Stimulated activated CD4-positive, alpha-beta T cell treated with anti-CD3 and anti-CD28 coated beads, Interleukin-2, amount 100 ng/mL, for 24 hours (primary cell): Measurements from ENCODE around the gene CACHD1.

Experiments
- DNase-seq, 2 donors: peaks; one replicate each; pipeline ENCODE4 v3.0.0-alpha.2; 2020

CACHD1 gene

DNA sequence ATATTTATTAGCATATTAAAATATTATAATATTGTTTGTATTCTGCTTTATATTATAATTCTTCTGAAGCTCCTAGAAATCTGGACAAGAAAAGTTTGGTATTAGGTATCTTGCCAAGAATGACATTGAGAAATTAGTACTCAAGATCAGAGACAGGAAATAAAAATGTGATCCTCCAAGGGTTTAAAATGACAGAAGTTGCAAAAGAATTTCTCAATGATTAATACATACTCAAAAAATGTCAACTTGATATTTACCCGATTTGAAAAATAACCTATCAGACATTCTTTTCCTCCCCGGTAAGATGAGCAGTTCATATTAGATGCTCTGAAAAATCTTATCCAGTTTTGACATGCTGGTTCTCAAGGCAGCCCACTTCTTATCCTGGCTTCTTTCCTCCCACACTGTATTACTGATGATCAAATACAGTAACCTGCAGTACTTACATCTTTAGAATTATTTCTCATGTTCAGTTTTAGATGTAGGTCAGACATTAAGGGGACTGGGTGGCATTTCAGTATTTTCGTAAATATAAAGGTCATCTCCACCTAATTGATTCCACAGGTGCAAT, 55.3 kb downstream of the CACHD1 start:
- no peak for DNase-seq

DNA sequence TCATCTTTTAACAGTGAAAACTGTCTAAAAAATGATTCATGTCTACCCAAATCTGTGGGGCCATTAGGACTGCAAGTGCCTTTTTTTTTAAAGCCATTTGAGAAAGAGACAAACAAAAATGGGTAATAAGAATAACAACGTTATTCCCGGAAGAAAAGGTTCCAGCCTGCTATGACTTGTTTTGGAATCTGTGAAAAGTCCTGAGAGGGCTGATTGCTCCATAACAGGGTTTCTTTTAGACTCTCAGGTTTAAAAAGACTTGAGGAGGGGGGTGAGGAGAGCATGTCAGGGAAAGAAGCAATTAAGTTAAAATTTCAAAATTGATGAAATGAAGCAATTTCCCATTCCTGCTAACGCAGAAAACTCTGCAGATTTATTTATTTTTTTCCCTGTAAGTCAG, 56.4 kb downstream of the CACHD1 start:
- DNase-seq = no peak

DNA sequence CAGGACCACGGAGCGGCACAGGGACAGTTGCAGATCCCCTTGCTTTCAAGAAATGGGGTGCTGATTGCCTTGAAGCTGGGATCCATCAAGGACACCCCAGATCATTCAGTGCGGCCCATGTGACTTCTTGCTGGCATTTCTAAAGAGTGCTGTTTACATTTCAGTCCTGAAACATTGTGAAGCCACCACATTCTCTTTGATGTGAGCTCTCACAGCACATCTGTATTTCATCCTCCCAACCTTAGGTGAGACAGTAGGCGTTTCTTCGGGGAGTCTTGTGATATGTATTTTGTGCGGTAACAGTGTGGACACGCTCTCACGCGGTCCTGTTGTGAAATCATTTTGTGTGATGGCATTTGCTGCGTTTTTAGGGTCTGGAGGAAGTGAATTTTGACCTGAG, 57.2 kb downstream of the CACHD1 start:
- DNase-seq = no peak

DNA sequence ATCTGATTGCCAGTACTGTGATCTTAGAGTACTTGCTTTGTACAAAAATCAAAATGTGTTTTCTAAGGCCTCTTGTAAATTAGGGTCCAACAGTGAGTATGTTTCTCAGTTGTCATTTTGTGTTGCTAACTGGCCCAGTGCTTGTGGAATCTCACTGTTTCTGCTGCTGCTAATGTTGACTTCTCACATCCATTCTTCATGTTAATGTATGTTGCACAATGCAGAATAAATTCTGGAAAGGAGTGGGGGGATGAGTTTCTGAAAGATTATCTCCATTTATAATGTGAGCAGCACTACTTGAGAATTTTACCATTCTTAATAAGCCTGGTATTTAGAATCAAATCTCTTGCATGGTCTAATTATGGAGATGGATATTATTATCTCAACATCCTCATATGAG, 57.9 kb downstream of the CACHD1 start:
- no peak for DNase-seq

DNA sequence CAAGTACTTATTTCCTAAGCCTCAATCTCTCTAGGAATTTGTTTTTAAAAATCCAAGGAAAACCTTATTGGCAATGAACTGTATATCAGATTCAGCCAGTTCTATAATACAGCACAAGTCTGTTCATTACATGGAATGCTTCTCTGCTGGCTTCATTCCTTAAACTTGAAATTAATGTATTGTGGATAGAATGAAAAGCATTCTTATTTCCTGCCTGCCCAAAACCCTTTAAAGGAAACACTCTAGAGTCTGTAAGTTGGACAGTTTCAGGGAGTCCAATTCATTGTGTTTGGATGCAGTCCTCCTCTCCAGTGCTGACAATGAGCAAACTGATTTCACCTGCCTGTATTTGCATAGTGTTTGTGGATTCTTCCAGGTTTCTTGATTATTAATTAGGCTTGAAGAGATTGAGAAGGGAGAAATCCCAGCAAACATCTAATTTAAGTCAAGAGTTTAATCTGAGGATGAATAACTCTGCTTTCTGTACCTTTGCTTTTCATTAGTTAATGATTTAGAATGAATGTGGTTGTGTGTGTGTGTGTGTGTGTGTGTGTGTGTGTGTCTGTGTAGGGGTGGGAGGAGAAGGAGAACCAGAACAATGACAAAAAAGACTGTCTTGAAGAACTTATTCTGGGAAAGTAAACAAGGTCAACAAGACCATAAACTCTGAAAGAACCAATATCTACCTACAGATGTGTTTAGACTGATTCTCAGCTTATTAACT, 61.2 kb downstream of the CACHD1 start:
- DNase-seq = no peak

DNA sequence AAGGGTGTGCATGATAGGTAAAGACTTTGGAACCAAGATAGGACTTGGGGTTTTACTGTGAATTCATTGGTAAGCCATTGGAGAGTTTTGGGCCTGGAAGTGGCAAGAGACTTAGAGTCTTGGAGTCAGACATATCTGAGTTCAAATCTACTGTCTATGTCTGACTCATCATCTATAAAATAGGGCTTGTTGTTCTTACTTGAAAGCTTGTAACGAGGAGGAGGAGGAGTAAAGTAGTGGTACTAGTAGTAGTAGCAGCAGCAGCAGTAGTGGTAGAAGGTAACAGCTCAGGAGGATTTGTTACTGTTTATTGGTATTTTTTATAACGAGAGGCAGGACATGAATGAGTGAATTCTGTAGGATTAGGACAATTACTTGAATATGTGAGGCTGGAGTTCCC, 62.7 kb downstream of the CACHD1 start:
- no peak for DNase-seq

DNA sequence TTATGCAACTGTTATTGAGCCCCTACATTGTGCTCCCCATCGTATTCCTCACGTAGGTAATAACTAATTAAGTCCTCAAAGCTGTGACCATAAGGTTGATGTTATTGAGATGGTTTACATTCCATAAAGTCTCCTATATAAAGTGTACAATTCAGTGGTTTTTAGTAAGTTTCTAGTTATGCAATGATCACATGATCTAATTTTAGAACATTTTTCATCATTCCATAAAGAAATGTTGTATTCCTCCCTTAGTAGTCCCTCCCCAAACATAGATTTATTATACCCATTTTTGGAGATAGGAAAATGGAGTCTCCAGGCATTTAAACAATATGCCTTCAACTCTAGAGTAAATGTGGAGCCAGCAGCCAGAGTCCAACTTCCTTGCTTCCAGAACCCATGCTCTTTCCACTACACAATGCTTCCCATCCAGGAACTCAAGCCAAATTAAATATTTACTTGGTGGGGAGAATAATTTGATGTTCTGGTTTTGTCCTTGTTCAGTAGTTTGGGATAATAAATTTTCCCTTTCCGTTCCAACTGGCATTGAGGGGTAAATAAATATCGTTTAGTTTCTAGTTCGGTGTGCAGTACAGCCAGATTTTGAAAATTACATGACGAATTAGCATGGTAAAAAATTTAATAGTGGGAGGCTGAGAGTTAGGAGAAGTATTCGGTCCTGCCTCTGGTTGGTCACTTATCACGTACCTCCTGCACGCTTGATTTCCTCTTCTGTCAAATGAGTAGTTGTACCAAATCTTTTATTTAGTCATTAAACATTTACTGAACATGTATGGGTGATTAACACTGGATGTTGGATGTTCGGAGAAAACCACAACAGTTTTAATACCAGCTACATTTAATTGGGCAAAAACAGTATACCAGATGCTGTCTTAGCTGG, 66.3 kb downstream of the CACHD1 start:
- DNase-seq = no peak

DNA sequence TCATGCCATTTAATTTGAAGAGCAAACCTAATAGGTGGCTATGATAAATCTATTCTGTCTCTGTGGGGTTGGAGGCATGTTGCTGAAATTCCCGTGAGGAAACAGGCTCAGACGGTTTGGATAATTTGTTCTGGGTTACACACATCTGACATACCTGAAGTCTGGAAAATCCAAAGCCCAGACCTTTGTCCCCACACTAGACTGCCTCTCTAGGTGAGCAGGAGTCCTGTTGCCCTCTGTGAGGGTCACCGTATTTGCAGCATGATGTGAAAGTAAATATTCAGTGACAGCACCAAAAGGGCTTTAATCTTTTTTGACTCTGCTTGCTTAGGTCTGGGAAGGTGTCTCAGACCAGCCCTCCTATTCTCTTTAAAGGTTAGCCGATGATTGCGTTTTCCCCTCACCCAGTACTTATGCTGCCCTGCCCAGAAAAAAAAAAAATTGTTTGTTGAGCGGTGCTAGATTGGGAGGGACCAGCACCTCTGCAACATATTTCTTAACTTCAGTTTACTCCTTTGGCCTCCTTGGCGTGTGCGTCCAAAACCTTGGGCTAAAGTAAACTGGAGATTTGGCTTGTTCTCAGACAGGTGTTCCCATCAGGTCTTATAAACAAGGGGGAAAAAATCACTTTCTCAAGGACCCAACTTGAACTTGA, 67.0 kb downstream of the CACHD1 start:
- no peak for DNase-seq

DNA sequence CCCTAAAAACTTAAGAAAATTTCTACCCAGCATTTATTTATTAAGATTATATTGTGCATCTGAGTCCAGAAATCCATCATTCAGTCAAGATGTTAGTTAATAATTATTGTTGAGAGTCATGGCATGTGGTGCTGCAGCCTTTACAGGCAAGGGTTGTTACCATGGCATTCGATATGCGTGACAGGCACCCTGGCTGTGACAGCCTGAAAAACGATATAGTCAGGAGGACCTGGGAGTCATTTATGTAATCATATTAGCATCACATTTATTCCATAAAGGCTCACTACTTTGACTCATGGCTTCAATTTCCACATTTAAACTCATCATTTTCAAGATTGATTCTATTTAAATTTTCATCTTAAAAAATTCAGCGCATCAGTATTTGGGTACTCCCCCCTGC, 68.0 kb downstream of the CACHD1 start:
- no peak for DNase-seq

DNA sequence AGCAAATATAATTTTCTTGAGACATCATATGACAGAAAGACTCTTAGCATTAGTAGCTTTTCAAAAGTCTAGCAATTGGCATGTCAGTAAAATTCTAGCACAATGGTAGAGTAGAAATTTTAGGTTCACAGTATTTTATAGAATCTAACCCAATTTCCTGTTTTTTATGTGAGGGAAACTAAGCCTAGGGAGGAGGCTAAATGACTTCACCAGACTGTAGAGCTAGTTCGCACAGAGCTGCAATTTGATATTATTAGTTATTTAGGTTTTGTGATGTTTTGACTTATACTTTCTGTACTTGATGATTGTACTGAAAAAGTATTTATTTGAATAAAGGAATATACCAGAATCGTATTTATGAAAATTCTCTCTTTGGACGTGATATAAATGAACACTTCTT, 68.5 kb downstream of the CACHD1 start:
- DNase-seq = no peak

DNA sequence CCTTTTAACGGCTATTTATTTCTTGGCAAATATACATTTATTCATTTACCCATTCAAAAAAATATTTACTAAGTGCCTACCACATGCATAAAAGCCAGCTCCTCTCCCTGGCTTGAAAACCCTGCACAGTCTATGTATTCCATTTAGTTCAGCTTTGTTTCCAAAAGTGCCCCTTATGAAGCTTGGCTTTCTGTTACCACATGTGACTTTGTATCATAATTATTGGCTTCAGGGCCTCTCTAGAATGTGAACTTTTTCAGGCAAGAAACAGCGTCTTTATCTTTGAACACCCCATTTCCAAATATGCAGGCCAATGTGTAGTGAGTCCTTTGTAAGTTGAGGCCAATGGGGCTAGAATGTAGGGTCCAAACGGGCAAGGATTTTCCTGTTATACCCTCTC, 69.4 kb downstream of the CACHD1 start:
- DNase-seq = no peak

DNA sequence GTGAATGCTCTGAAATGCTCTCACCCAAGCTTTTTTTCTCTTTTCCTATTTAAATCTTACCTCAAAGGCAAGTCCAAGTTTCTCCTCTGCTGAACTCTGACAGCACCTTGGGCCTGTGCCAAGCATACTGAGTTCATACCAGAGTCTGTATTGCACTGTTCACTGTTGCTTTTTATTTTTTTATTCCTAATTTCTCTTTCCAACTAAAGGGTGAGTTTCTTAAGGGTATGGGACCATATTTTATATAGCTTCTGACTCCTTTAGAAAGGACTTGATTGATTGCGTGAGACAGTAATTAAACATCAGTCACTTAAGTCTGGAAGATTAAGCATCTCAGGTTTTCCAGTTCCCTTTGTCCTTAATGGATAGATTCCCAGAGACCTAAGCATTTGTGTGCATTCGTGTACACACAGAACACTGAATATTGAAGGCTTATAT, 69.9 kb downstream of the CACHD1 start:
- DNase-seq = no peak

DNA sequence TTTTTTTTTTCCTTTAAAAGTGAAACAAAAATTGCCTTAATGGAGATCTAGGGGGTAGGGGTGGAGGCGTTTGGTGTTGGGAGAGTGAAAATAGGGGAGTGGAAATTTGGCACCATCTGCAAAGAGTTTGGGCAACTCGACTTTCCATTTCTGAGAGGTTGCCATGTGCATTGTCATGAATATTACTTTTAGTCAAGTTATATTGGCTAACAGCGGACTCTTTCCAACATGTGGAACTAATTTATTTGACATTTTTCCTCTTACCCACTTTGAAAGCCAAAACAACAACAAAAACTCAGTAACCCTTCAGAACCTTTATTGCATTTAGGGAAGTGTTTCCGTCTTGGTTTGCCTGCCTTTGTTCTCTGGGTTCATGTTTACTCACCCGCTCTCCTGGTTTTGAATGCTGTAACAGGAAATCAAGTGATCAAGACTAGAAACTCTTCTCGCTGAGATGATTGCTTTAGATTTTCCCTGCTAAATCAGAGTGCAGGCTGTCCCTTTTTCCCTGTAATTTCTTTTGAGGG, 70.4 kb downstream of the CACHD1 start:
- no peak for DNase-seq

DNA sequence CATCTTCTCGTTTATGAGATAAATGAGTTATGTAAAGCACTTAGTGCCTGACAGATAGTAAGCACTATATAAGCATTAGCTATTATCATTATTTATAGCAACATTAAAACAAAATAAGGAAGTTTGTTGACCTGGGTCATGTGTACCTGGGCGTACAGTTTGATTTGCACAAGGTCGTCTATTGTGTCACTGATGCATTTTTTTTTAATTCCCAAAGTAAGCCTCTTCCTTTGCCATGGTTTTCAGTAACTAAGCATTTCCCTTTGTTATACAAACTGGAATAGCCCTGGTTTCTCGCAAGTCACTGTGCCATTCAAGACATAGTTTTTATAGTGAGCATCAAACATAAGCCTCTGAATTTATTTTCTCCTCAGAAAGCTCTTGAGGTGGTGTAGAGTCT, 72.2 kb downstream of the CACHD1 start:
- DNase-seq = no peak

DNA sequence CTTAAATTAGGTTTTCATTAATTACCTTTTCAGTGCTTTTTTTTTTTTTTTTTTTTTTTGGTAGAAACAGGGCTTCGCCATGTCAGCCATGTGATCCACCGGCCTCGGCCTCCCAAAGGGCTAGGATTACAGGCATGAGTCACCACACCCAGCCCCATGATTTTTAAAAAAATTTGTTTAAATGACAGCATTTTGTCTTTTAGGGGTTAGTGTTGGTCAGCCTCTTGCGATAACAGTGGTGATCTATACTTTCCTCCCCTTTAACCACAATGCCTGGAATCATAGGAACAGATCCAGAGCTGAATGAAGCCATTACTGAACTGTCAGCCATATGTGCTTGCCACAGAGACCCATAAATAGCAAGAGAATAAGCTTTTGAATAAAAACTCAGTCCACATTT, 73.9 kb downstream of the CACHD1 start:
- DNase-seq = no peak

DNA sequence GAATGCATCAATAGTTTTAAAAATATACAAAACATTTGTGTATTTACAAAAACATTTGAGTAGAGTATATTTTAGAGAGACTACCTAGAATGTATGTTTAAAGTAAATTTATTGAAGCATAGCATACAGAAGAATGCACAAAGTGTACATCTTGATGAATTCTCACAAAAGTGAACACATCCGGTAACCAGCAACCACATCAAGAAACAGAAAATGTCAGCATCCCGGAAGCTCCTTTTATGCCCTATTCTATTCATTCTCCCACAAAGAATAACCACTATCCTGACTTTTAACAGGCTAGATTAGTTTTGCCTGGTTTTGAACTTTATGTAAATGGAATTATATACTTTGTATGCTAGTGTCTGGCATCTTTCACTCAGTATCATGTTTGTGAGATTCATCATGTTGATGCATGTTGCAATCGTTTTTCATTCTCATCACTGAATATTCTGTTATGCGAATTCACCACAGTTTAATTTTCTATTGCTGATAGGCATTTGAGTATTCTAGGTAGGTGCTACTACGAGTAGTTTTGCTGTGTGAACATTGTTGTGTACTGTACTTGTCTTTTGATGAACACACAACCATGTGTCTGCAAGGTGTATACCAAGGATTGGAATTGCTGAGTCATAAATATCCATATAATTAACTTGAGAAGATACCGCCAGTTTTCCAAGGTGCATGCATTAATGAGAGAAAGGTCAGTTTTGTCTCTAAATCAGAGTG, 75.4 kb downstream of the CACHD1 start:
- DNase-seq = no peak

DNA sequence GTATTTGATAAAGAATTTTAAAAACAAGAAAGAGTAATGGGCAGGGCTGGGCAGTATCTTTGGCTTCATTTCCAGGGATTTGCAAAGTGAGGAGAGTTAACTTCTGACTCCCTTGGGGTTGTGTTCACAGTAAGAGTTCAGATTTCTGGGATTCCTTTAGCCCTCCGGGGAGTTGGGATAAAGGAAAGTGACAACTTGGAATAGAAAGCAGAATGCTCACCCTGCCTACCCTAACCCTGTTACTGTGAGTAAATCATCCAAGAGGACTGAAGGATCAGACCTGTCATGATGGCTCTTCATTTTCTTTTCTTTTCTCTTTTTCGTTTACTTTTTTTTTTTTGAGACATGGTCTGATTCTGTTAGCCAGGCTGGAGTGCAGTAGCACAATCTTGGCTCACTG, 76.1 kb downstream of the CACHD1 start:
- DNase-seq = no peak

DNA sequence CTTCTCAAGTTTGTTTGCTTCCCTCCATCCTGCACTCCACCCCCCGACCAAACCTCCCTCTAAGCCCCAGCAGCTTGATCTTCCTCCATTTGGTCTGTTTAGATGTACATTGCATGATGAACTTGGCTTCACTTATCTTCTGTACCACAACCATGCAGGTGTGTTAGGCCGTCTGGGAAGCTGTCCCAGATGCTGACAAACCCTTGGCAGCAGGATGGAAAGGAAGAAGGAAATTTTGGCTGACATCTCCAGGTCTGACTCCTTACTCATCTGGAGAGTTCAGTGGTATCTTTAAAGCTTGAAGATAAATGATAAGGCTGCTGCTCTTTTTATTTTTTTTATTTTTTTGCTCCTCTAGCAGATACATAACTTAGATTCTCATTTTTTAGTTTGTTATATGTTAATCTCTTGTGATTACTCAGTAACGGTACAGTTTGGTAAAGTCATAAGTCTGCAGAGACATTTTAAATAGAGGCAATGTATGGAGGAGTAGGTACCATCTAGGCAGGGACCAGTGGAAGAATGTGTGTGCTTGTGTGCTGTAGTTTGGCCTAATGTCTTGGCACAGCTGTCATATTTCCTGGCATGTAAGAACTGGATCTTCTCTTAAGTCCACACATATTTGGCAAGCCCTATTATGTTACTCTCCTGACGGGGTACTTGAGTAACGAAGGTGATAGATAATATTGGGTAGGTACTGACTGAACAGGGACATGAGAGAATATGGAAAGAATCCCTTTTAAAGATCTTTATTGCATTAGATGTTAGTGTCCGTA, 79.7 kb downstream of the CACHD1 start:
- DNase-seq = no peak

DNA sequence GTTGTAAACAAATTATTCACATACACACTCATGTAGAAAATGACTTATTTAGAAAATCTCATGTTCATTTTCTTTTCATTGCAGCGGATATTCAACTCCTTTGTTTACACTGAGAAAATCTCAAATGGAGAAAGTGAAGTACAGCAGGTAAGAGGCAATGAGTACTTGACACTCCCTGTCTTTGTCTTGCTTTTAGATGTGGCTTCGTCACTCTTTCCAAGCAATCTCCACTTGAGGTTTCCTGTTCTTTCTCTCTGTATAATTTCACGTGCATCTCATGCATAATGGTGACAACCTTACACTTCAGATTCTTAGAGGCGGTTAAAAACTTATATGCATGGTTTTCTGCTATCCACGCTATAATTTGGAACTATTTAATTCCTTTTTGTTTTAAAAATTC, 80.6 kb downstream of the CACHD1 start:
- DNase-seq = no peak

DNA sequence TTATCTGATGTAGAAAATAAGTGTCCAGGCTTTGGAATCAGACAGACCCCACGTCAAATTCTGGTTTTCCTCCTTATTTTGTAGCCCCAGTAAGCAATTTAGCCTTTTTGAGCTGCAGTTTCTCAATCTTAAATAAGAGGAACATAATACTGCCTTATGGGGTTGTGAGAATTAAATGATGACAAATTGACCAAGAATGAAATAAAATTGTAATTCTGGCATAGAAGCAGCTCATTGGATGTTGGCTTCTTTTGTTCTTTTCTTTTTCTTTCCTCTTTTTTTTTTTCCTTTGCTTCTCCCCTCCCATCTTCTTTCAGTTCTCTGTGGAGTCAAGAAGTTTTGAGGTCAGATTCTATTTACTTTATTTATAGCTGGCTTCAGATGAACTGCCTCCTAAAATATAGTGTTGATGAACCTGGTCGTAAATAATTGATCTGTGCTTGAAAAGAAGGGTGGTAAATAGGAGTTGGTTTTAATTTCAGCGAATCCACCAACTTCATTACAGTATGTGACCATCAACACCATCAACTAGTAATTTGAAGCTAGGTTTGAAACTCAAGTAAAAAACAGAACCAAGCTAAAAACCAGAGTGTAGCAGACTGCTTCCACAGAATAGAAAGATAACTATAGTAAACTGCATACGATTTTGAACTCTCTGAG, 81.1 kb downstream of the CACHD1 start:
- DNase-seq = no peak

DNA sequence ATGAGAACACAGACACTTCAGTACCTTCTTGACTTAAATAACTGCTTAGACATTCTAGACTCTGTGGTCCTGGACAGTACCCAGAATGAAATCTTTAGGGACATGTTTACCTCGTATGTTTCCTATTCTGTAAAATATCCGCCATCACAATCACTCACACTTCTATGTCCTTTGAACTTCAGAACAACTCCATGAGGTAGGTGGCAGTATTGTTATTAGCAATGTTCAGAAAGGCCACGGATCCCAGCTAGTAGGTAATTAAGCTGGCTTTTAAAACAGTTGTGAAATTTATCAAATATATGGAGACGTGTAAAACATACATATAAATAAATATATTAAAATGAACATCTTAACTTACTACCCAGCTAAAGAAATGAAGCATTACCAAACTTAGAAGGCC, 83.4 kb downstream of the CACHD1 start:
- DNase-seq = no peak
